ENCODE results near the gene CAMTA1. TPM values are rescaled to one million over a fixed set of nuclear protein-coding genes. Genes with fewer than 3 reads are reported as not detected.

The CAMTA1 gene
- total RNA-seq, 1 experiment from 2014 or later, result 69.5 TPM

DNA sequence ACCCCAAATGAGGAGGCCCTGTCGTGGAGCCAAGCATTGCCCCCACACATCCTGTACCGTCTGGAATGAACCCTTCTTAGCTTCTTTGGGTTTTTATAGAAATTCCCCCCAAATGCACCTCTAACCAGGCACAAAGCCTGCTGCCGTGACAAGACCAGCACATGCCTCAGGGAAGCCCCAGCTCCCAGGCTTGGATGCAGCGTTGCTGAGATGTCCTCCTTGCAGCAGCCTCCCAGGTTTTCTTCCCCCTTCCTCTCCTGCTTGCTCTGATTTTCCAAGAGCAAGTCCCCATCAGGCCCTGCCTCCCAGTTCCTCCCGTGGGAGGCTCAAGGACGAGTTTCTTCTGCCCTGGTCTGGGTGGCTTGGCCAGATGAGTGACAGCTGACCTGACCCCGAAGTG, 866.8 kb downstream of the CAMTA1 start:
- Histone ChIP-seq H4K20me1 (ENCODE audit: insufficient read depth) (no peaks in the 10 kb centered on the region), H2AFZ (ENCODE audit: low read depth, low read length, poor library complexity, severe bottlenecking) (no peak overlapping the region), H3K36me3 (ENCODE audit: control insufficient read depth in 1 of 2, insufficient read depth in 2 of 2, low read length in 2 of 2) (no peaks in the 10 kb centered on the region), H3K27me3 (ENCODE audit: insufficient read depth, low read length) (no peaks in the 10 kb centered on the region), H3K9ac (ENCODE audit: low read length) (no peak overlapping the region), H3K27ac (ENCODE audit: low read depth, low read length) (no peak overlapping the region), H3K4me2 (ENCODE audit: low read length) (no peak overlapping the region), H3K9me2 (ENCODE audit: insufficient read depth) (no peaks in the 10 kb centered on the region), H3K4me3 (replicated peaks in 1 of 2; ENCODE audit: low read depth in 1 of 2, low read length in 2 of 2) (no peak overlapping the region), H3K4me1 (ENCODE audit: control insufficient read depth in 1 of 2, insufficient read depth in 2 of 2, low read length in 2 of 2) (0 out of 4 replicates have a peak, but pooled peaks cover 0 to 2% of the 10 kb centered on the region in 2 experiments), H3K9me3 (ENCODE audit: control insufficient read depth in 1 of 2, insufficient read depth in 1 of 2, low read depth in 1 of 2, low read length in 2 of 2) (no peaks in the 10 kb centered on the region), H3K79me2 (ENCODE audit: insufficient read depth, low read length) (no peaks in the 10 kb centered on the region)
- no TSS peak for BruUV-seq (replicated peaks)
- POLR2A ChIA-PET, result no interaction called here
- TF ChIP-seq EZH2 (IDR thresholded peaks at IDR 0.05) (no peak), ZNF274 (IDR thresholded peaks at IDR 0.05; ENCODE audit: low read depth, low read length) (no peak), CBX3 (IDR thresholded peaks at IDR 0.05; ENCODE audit: low read depth) (no peak), CEBPB (IDR thresholded peaks at IDR 0.05; ENCODE audit: low read depth) (no peak), ZFX (IDR thresholded peaks at IDR 0.05) (no peak), POLR2AphosphoS5 (IDR thresholded peaks at IDR 0.05; ENCODE audit: low read depth, low read length) (no peak), YY1 (IDR thresholded peaks at IDR 0.05; ENCODE audit: extremely low read depth, insufficient replicate concordance, low read depth, low read length) (no peak), JUND (IDR thresholded peaks at IDR 0.05) (no peak), ELF1 (IDR thresholded peaks at IDR 0.05; ENCODE audit: borderline replicate concordance, low read depth) (no peak)
- TF ChIP-seq, protein P1, sequence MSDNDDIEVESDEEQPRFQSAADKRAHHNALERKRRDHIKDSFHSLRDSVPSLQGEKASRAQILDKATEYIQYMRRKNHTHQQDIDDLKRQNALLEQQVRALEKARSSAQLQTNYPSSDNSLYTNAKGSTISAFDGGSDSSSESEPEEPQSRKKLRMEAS (IDR thresholded peaks at IDR 0.05), result no peak
- ATAC-seq, result no peak
- no peak for DNase-seq (ENCODE audit: low read depth, low spot score)
- CTCF ChIA-PET, result interaction anchor here (0.9 kb wide), 1 partner anchor 427 kb away, joined by 3 read pairs; no protein-coding TSS in a partner anchor
- intact Hi-C loops (cut with micrococcal nuclease), result no loop called here
- RAD21 ChIA-PET (ENCODE audit: low non-redundant PET in 1 of 2, low total read pairs in 2 of 2, uncharacterized antibody in 2 of 2, unreplicated experiment in 2 of 2), result no interaction called here

DNA sequence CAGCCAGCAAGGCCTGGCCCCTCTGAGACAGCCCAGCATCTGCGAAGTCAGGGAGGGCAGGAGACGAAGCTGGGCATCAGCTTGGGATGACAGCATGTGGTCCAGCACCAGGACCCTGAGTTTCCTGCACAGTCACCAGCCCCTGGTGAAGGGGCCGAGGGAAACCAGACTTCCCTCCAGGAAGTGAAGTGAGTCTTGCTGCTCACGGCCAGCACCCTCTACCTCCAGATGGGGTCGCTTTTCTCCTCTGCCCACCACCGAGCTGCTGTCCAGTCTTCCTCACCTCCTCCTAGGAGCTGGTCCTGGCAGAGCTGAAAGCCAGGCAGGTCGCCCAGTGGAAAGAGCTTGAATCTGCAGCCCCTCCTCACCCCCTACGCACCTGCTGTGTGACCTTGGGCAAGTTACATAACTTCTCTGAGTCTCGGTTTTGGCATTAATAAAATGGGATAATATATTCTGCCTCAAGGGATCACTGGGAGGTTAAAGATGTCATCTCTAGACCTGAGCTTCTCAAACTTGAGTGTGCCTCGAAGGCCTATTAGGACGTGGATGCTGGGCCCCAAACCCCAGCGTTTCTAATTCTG, 867.4 kb downstream of the CAMTA1 start:
- H3K9me2 ChIP-seq (ENCODE audit: insufficient read depth), result no peaks in the 10 kb centered on the region
- CTCF ChIA-PET, result interaction anchor here (0.9 kb wide), 1 partner anchor 428 kb away, joined by 3 read pairs; no protein-coding TSS in a partner anchor
- H3K4me2 ChIP-seq (ENCODE audit: low read length), result no peak overlapping the region
- no peaks in the 10 kb centered on the region for H4K20me1 ChIP-seq (ENCODE audit: insufficient read depth)
- no peak overlapping the region for H3K4me3 ChIP-seq (replicated peaks in 1 of 2; ENCODE audit: low read depth in 1 of 2, low read length in 2 of 2)
- no peak for ATAC-seq
- H3K9ac ChIP-seq (ENCODE audit: low read length), result no peak overlapping the region
- RAD21 ChIA-PET (ENCODE audit: low non-redundant PET in 1 of 2, low total read pairs in 2 of 2, uncharacterized antibody in 2 of 2, unreplicated experiment in 2 of 2), result no interaction called here
- H3K27me3 ChIP-seq (ENCODE audit: insufficient read depth, low read length), result no peaks in the 10 kb centered on the region
- H3K36me3 ChIP-seq (ENCODE audit: control insufficient read depth in 1 of 2, insufficient read depth in 2 of 2, low read length in 2 of 2), result no peaks in the 10 kb centered on the region
- H3K4me1 ChIP-seq (ENCODE audit: control insufficient read depth in 1 of 2, insufficient read depth in 2 of 2, low read length in 2 of 2), result no peaks in the 10 kb centered on the region
- BruUV-seq (replicated peaks), result no TSS peak
- H2AFZ ChIP-seq (ENCODE audit: low read depth, low read length, poor library complexity, severe bottlenecking), result no peak overlapping the region
- H3K9me3 ChIP-seq (ENCODE audit: control insufficient read depth in 1 of 2, insufficient read depth in 1 of 2, low read depth in 1 of 2, low read length in 2 of 2), result no peaks in the 10 kb centered on the region
- H3K27ac ChIP-seq (ENCODE audit: low read depth, low read length), result no peak overlapping the region
- DNase-seq (ENCODE audit: low read depth, low spot score), result no peak
- H3K79me2 ChIP-seq (ENCODE audit: insufficient read depth, low read length), result no peaks in the 10 kb centered on the region
- intact Hi-C loops (cut with micrococcal nuclease), result no loop called here
- POLR2A ChIA-PET, result no interaction called here
- TF ChIP-seq ZFX (IDR thresholded peaks at IDR 0.05), result no peak
- TF ChIP-seq, protein P2, sequence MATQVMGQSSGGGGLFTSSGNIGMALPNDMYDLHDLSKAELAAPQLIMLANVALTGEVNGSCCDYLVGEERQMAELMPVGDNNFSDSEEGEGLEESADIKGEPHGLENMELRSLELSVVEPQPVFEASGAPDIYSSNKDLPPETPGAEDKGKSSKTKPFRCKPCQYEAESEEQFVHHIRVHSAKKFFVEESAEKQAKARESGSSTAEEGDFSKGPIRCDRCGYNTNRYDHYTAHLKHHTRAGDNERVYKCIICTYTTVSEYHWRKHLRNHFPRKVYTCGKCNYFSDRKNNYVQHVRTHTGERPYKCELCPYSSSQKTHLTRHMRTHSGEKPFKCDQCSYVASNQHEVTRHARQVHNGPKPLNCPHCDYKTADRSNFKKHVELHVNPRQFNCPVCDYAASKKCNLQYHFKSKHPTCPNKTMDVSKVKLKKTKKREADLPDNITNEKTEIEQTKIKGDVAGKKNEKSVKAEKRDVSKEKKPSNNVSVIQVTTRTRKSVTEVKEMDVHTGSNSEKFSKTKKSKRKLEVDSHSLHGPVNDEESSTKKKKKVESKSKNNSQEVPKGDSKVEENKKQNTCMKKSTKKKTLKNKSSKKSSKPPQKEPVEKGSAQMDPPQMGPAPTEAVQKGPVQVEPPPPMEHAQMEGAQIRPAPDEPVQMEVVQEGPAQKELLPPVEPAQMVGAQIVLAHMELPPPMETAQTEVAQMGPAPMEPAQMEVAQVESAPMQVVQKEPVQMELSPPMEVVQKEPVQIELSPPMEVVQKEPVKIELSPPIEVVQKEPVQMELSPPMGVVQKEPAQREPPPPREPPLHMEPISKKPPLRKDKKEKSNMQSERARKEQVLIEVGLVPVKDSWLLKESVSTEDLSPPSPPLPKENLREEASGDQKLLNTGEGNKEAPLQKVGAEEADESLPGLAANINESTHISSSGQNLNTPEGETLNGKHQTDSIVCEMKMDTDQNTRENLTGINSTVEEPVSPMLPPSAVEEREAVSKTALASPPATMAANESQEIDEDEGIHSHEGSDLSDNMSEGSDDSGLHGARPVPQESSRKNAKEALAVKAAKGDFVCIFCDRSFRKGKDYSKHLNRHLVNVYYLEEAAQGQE (IDR thresholded peaks at IDR 0.05; ENCODE audit: low read depth), result no peak
- TF ChIP-seq FOSL1 (IDR thresholded peaks at IDR 0.05; ENCODE audit: low read depth), result no peak
- no peak for TF ChIP-seq RAD21 (IDR thresholded peaks at IDR 0.05; ENCODE audit: low read depth)
- no peak for TF ChIP-seq EGR1 (IDR thresholded peaks at IDR 0.05; ENCODE audit: low read depth)
- TF ChIP-seq, protein P3, sequence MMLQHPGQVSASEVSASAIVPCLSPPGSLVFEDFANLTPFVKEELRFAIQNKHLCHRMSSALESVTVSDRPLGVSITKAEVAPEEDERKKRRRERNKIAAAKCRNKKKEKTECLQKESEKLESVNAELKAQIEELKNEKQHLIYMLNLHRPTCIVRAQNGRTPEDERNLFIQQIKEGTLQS (IDR thresholded peaks at IDR 0.05), result no peak
- TF ChIP-seq, protein P4, sequence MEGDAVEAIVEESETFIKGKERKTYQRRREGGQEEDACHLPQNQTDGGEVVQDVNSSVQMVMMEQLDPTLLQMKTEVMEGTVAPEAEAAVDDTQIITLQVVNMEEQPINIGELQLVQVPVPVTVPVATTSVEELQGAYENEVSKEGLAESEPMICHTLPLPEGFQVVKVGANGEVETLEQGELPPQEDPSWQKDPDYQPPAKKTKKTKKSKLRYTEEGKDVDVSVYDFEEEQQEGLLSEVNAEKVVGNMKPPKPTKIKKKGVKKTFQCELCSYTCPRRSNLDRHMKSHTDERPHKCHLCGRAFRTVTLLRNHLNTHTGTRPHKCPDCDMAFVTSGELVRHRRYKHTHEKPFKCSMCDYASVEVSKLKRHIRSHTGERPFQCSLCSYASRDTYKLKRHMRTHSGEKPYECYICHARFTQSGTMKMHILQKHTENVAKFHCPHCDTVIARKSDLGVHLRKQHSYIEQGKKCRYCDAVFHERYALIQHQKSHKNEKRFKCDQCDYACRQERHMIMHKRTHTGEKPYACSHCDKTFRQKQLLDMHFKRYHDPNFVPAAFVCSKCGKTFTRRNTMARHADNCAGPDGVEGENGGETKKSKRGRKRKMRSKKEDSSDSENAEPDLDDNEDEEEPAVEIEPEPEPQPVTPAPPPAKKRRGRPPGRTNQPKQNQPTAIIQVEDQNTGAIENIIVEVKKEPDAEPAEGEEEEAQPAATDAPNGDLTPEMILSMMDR (IDR thresholded peaks at IDR 0.05 in 2 of 3, conservative IDR thresholded peaks at IDR 0.05 in 1 of 3; ENCODE audit: borderline replicate concordance in 1 of 3, insufficient read depth in 1 of 3, low read depth in 2 of 3, low read length in 2 of 3), result no peak
- TF ChIP-seq POLR2A (IDR thresholded peaks at IDR 0.05; ENCODE audit: borderline replicate concordance, extremely low read depth, insufficient read depth, insufficient read length), result no peak

Data from HCT116 (cell line).